Keratinocyte (primary cell): Measurements from ENCODE around the gene CAMP. TPM values are rescaled to one million over a fixed set of nuclear protein-coding genes. Genes with fewer than 3 reads are reported as not detected.
A peak's percentile ranks its signal among the peaks of the same experiment; 100 is the strongest.

ENCODE experiments used
- DNase-seq: peaks from one replicate; pipeline ENCODE4 v3.0.0-alpha.2; 2011; ENCODE audit warnings: low read depth, missing footprints, low spot score
- FAIRE-seq: peaks from 2 replicates; lab custom pipeline; 2011; peaks lifted over from hg19 to GRCh38; lab: Jason Lieb, UNC
- H2AFZ ChIP-seq: 2 replicates; pipeline ENCODE4 v1.6.0; 2012; ENCODE audit warnings: low read length, control low read depth, inconsistent platforms; ENCODE audit not compliant: control insufficient read depth
- H3K27ac ChIP-seq: 2 replicates; pipeline ENCODE4 v1.5.1; 2011; ENCODE audit warnings: low read length; ENCODE audit not compliant: control insufficient read depth, insufficient read depth
- H3K27me3 ChIP-seq: 3 replicates; pipeline ENCODE4 v1.6.0; 2011; ENCODE audit warnings: low read length; ENCODE audit not compliant: control insufficient read depth, insufficient read depth; ENCODE audit errors: extremely low read depth
- H3K36me3 ChIP-seq, 2 experiments: 2 replicates in 1 of 2; 3 replicates in 1 of 2; pipeline ENCODE4 v1.5.1; 2011; ENCODE audit warnings: low read length in 2 of 2, mild to moderate bottlenecking in 1 of 2; ENCODE audit not compliant: control insufficient read depth in 2 of 2, insufficient read depth in 2 of 2; ENCODE audit errors: extremely low read depth in 1 of 2
- H3K4me1 ChIP-seq: 3 replicates; pipeline ENCODE4 v1.5.1; 2011; ENCODE audit warnings: low read length; ENCODE audit not compliant: control insufficient read depth, insufficient read depth; ENCODE audit errors: extremely low read depth
- H3K4me2 ChIP-seq: 3 replicates; pipeline ENCODE4 v1.6.0; 2011; ENCODE audit warnings: low read depth, low read length; ENCODE audit not compliant: control insufficient read depth, insufficient read depth; ENCODE audit errors: extremely low read depth
- H3K4me3 ChIP-seq, 3 experiments: fragments of 200-600 bp in 1 of 3; sonication (generic) in 1 of 3; 2 replicates in 2 of 3; 3 replicates in 1 of 3; pipeline ENCODE4 v1.5.1; 2011 to 2016; ENCODE audit warnings: low read length in 3 of 3, mild to moderate bottlenecking in 3 of 3, control low read depth in 2 of 3, inconsistent platforms in 1 of 3, low read depth in 1 of 3, mixed read lengths in 1 of 3, mixed run types in 1 of 3, moderate library complexity in 1 of 3; ENCODE audit not compliant: control insufficient read depth in 2 of 3, insufficient read depth in 2 of 3; ENCODE audit errors: extremely low read depth in 1 of 3
- H3K79me2 ChIP-seq: 2 replicates; pipeline ENCODE4 v1.6.0; 2012; ENCODE audit warnings: low read length; ENCODE audit not compliant: control insufficient read depth, insufficient read depth
- H3K9ac ChIP-seq: 3 replicates; pipeline ENCODE4 v1.6.0; 2011; ENCODE audit warnings: low read length; ENCODE audit not compliant: control insufficient read depth, insufficient read depth; ENCODE audit errors: extremely low read depth
- H3K9me1 ChIP-seq: 3 replicates; pipeline ENCODE4 v1.6.0; 2011; ENCODE audit warnings: low read length; ENCODE audit not compliant: control insufficient read depth, insufficient read depth; ENCODE audit errors: extremely low read depth
- H3K9me3 ChIP-seq: 2 replicates; pipeline ENCODE4 v1.5.1; 2012; ENCODE audit warnings: low read depth, low read length; ENCODE audit not compliant: control insufficient read depth
- H4K20me1 ChIP-seq: 3 replicates; pipeline ENCODE4 v1.6.0; 2011; ENCODE audit warnings: low read length; ENCODE audit not compliant: control insufficient read depth, insufficient read depth; ENCODE audit errors: extremely low read depth
- EZH2 ChIP-seq: IDR thresholded peaks from one replicate; pipeline ENCODE4 v1.6.1; 2012; ENCODE audit warnings: inconsistent platforms, mild to moderate bottlenecking, low read length, moderate library complexity
- dilution Hi-C: fragments of 300-500 bp; cut with MboI; formaldehyde crosslinking; loops from one replicate; pipeline ENCODE4 v1.7.0; 2020; ENCODE audit warnings: low sequenced_read_pairs; ENCODE audit not compliant: extremely low pct_ligation_motif_present
- polyA minus RNA-seq, 3 experiments: library from RNA; depleted of rRNA, polyadenylated mRNA; stranded (reverse); fragments of >200 nt; gene quantifications; 1 replicate in 1 of 3; 2 replicates in 1 of 3; 3 replicates in 1 of 3; pipeline ENCODE4 v1.2.3, GENCODE V29; 2011
- polyA plus RNA-seq, 5 experiments: library from polyadenylated mRNA; depleted of rRNA in 3 of 5; stranded (reverse) in 3 of 5; stranded (forward) in 1 of 5; unstranded in 1 of 5; fragments of >200 nt; gene quantifications; 1 replicate in 1 of 5; 2 replicates in 3 of 5; 3 replicates in 1 of 5; pipeline versions ENCODE4 v1.2.1 to v1.2.3, GENCODE V29; 2011 to 2012; ENCODE audit warnings: missing spikeins in 2 of 5, low read depth in 1 of 5, low replicate concordance in 1 of 5
- TF ChIP-seq, protein P1 (sequence below), 3 experiments: IDR thresholded peaks in 1 of 3; conservative IDR thresholded peaks in 1 of 3; optimal IDR thresholded peaks in 1 of 3; 2 replicates in 2 of 3; 3 replicates in 1 of 3; pipeline versions ENCODE3 to v1.5.1; 2011; ENCODE audit warnings: low read length in 3 of 3, mild to moderate bottlenecking in 3 of 3, moderate library complexity in 2 of 3, control low read depth in 1 of 3, inconsistent platforms in 1 of 3; ENCODE audit not compliant: insufficient read depth in 2 of 3; ENCODE audit errors: extremely low read depth in 1 of 3

Gene CAMP, protein sequence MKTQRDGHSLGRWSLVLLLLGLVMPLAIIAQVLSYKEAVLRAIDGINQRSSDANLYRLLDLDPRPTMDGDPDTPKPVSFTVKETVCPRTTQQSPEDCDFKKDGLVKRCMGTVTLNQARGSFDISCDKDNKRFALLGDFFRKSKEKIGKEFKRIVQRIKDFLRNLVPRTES
- polyA plus RNA-seq (0.37 to 0.95 TPM (median 0.66 TPM) in 3 replicates), polyA minus RNA-seq (0.53 TPM in 1 of 3 replicates, not detected in the others)
- not detected for polyA plus RNA-seq (2011; ENCODE audit: low read depth)
- 0.30 and 0.69 TPM in 2 replicates for polyA plus RNA-seq (2011; cell fraction: cytosol; rRNA removed)
- polyA plus RNA-seq (2011; cell fraction: nucleus; rRNA removed), result 0.37 TPM in 1 of 2 replicates, not detected in the other
- polyA plus RNA-seq (2012; ENCODE audit: low replicate concordance), result 0.66 and 0.71 TPM in 2 replicates
- not detected for polyA minus RNA-seq (2011; cell fraction: cytosol; rRNA and poly(A)+ RNA removed)
- polyA minus RNA-seq (2011; cell fraction: nucleus; rRNA and poly(A)+ RNA removed), result not detected in 2 replicates

DNA sequence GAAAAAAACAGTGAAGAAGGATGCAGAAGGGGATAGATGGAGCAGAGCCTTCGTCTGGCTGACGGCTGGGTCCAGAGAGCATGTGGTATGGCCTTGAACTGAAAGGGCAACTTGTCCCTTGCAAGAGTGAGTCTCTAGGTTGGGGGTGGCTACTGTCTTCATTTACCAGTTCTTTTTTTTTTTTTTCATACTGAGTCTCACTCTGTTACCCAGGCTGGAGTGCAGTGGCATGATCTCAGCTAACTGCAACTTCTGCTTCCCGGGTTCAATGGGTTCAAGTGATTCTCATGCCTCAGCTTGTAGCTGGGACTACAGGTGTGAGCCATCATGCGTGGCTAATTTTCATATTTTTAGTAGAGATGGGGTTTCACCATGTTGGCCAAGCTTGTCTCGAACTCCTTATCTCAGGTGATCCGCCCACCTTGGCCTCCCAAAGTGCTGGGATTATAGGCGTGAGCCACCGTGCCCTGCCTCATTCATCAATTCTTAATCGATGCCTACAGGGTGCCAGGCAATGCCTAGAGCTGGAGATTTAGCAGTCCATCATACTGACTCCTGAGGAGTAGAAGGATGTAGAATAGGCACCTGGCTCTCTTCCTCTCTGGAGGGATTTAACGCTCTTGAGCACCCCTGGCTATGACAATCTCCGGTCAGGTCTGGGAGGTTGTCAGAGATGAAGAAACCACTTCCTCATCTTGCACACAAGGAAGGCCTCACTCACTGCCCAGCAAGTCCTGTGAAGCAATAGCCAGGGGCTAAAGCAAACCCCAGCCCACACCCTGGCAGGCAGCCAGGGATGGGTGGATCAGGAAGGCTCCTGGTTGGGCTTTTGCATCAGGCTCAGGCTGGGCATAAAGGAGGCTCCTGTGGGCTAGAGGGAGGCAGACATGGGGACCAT lies at the start of gene CAMP:
Gene CAMP (plus strand): TSS at position 880 of the 898 bp plus-strand sequence. CDS start 17 bp downstream, at position 897.
- H3K4me1 ChIP-seq, result peaks cover 18% of the 10 kb centered on the region
- dilution Hi-C loops, result no loop called here
- no peaks in the 10 kb centered on the region for H3K36me3 ChIP-seq
- H3K9ac ChIP-seq, result no peak within 1 kb of the TSS
- peaks cover 2% of the 10 kb centered on the region for H3K9me1 ChIP-seq
- no peaks in the 10 kb centered on the region for H4K20me1 ChIP-seq
- no peaks in the 10 kb centered on the region for H3K27me3 ChIP-seq
- H3K9me3 ChIP-seq, result no peaks in the 10 kb centered on the region
- H3K79me2 ChIP-seq, result no peaks in the 10 kb centered on the region
- peak; percentile 82 for FAIRE-seq
- H3K27ac ChIP-seq, result peak within 1 kb of the TSS; percentile 56
- no peak for TF ChIP-seq EZH2
- TF ChIP-seq, protein P1, sequence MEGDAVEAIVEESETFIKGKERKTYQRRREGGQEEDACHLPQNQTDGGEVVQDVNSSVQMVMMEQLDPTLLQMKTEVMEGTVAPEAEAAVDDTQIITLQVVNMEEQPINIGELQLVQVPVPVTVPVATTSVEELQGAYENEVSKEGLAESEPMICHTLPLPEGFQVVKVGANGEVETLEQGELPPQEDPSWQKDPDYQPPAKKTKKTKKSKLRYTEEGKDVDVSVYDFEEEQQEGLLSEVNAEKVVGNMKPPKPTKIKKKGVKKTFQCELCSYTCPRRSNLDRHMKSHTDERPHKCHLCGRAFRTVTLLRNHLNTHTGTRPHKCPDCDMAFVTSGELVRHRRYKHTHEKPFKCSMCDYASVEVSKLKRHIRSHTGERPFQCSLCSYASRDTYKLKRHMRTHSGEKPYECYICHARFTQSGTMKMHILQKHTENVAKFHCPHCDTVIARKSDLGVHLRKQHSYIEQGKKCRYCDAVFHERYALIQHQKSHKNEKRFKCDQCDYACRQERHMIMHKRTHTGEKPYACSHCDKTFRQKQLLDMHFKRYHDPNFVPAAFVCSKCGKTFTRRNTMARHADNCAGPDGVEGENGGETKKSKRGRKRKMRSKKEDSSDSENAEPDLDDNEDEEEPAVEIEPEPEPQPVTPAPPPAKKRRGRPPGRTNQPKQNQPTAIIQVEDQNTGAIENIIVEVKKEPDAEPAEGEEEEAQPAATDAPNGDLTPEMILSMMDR (optimal IDR thresholded peaks at IDR 0.05 in 1 of 3, IDR thresholded peaks at IDR 0.05 in 1 of 3, conservative IDR thresholded peaks at IDR 0.05 in 1 of 3; ENCODE audit: extremely low read depth in 1 of 3, insufficient read depth in 2 of 3, low read length in 3 of 3), result no peak
- no peak within 1 kb of the TSS for H2AFZ ChIP-seq
- H3K4me2 ChIP-seq, result peak within 1 kb of the TSS; percentile 53
- no peak within 1 kb of the TSS for H3K4me3 ChIP-seq
- peak; percentile 60 for DNase-seq

DNA sequence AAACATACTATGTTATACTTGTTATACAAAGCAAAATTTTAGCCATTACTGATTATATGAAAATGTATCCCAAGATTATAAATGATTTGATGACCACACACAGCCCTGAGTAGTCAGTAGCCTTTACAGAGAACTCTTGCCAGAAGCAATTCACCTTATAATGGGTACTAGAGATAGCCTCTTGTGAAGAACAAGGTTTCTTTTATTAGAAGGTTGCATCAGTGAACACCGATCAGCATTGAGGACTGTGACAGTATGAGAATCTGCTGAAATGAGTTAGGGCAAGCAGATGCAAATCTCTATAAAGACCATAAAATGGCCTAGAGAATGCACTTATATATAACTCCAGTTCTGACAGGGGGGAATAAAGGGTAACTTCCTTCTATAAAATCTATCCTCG lies 45.2 kb upstream of the CAMP start:
- H3K9me3 ChIP-seq, result no peaks in the 10 kb centered on the region
- no peak overlapping the region for H2AFZ ChIP-seq
- no peaks in the 10 kb centered on the region for H3K27me3 ChIP-seq
- no peak overlapping the region for H3K27ac ChIP-seq
- no peak overlapping the region for H3K4me2 ChIP-seq
- dilution Hi-C loops, result no loop called here
- DNase-seq (no peak), FAIRE-seq (no peak)
- TF ChIP-seq, protein P1 (optimal IDR thresholded peaks at IDR 0.05 in 1 of 3, IDR thresholded peaks at IDR 0.05 in 1 of 3, conservative IDR thresholded peaks at IDR 0.05 in 1 of 3; ENCODE audit: extremely low read depth in 1 of 3, insufficient read depth in 2 of 3, low read length in 3 of 3), result no peak
- no peak for TF ChIP-seq EZH2
- peaks cover 0 to 22% of the 10 kb centered on the region in 2 experiments for H3K36me3 ChIP-seq
- no peaks in the 10 kb centered on the region for H3K4me1 ChIP-seq
- no peak overlapping the region for H3K4me3 ChIP-seq
- H3K9me1 ChIP-seq, result no peaks in the 10 kb centered on the region
- H3K79me2 ChIP-seq, result peaks cover 9% of the 10 kb centered on the region
- no peaks in the 10 kb centered on the region for H4K20me1 ChIP-seq
- no peak overlapping the region for H3K9ac ChIP-seq
